GM12891 (cell line): ENCODE measurements around the gene SEMA6A.

Experiments
- POLR2A ChIP-seq: IDR thresholded peaks from 2 replicates; pipeline ENCODE4 v1.6.1; 2011; ENCODE audit warnings: low read depth, low read length, control low read depth
- POLR2AphosphoS5 ChIP-seq: IDR thresholded peaks from 2 replicates; pipeline ENCODE4 v1.6.1; 2011; ENCODE audit warnings: low read depth, low read length, control low read depth
- POU2F2 ChIP-seq: IDR thresholded peaks from 2 replicates; pipeline ENCODE4 v1.6.1; 2011; ENCODE audit warnings: low read depth, mild to moderate bottlenecking, control low read depth, low read length, moderate library complexity
- TAF1 ChIP-seq: IDR thresholded peaks from 2 replicates; pipeline ENCODE4 v1.6.1; 2011; ENCODE audit warnings: low read depth, low read length, control low read depth

- TF ChIP-seq POLR2A: no peak
- TF ChIP-seq POLR2AphosphoS5: no peak
- TF ChIP-seq POU2F2: no peak
- no peak for TF ChIP-seq TAF1
Observed at GRCh38 chr5:116410336-116410890, 164.2 kb downstream of the SEMA6A start.
